Measurements from ENCODE around the gene INPP5K.
"Not testable (repeated sequence)": the region's sequence is repeated elsewhere in the genome, so short reads cannot be mapped to it uniquely, and the experiment has no call there.

The INPP5K gene

DNA sequence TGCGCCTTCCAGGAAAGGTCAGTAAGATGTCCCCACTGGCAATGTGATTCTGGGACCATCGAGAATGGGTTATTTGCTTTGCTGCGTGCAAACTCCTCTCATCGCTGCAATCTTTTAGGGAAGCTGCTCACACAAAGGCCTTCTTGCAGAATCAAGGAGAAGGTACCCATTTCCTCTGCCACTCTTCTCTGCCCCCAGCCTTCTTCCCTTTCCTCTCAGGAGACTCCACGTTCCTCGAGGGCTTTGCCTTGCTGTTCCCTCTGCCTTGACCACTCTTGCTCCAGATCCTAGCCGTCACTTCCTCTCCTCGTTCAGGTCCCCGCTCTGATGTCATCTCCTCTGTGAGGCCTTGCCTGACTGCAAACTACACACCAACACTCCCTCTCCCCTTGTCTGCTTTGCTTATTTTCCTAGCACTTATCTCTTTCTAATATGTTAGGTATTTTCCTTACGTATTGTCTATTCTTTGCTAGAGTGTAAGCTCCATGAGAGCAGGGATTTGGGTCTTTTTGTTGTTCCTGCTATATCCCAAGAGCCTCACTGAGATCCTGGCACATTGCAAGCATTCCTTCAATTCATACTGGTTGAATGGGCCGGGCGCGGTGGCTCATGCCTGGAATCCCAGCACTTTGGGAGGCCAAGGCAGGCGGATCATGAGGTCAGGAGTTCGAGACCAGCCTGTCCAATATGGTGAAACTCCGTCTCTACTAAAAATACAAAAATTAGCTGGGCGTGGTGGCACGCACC lies 55.0 kb downstream of the INPP5K start:
- DNase-seq: no peak

GRCh38 chr17:1460233-1460632 lies 56.2 kb downstream of the INPP5K start:
- no peak for DNase-seq

DNA sequence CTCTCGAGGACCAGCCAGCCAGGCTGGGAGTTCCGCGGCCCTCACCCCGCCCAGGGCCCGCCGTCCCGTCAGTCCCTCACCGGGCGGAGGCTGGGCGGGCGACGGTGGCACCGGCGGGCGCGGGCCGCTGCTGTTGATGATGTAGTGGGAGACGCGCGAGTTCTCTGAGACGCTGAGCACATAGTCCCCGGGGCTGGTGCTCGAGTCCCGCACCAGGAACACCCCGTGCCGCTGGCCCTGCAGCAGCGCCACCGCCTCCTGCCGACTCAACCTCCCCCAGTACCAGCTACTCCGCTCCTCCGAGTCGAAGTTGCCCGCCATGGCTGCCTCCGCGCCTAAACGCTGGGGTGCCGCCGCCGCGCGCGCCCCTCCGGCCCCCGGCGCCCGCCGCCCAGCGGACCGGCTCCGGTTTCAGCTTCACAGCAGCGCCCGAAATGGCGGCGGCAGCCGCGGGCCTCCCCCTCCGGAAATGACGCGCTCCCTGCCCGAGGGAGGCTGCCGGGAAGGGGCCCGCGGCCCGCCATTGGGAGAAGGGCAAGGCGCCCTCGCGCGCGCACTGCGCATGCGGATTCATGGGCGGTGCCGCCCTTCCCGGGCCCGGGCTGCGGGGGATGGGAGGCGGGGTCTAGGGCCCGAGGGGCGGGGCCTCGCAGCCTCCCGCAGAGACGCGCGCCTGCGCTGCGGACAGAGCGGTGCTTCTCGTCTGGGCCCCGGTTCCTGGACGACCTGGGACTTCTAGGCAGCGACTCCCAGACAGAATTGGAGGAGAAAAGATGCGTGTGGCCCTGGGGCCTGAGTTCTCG lies 60.4 kb downstream of the INPP5K start, which contains the start of gene CRK:
Gene CRK, minus strand, starts transcription at position 436 of the 803 bp plus-strand sequence. Its CDS starts 115 bp downstream, at position 321.
- DNase-seq: peak; percentile 73

DNA sequence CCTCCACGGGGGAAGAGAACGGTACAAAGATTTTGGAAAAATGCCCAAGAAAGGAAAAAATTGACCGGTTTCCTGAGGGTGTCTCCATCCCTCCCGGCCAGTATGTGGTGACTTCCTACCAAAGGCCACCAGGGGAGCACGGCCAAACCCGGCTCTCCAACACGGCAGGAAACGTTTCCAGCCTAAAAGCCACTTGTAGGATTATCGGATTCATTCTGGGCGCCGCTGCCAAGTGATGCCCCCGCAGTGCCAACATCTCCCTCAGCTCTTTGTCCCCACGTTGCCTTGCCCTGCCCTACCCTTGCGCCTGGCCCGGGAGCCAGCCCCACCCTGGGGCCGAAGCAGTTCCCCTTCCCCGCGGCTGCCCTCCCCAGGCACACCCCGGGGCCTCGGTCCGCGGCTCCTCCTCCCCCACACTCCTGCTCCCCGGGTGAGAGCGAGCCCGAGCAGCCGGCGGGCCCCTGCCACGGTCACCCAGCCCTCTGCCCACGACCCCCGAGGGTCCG lies 61.1 kb downstream of the INPP5K start:
- no peak for DNase-seq

- no peak for DNase-seq
Measured at GRCh38 chr17:1454541-1454940, 61.9 kb downstream of the INPP5K start.

- DNase-seq: not testable (repeated sequence)
Measured at GRCh38 chr17:1453694-1454093, 62.7 kb downstream of the INPP5K start.

- no peak for DNase-seq
Measured at GRCh38 chr17:1452836-1453235, 63.6 kb downstream of the INPP5K start.

GRCh38 chr17:1450261-1450660 lies 66.2 kb downstream of the INPP5K start:
- not testable (repeated sequence) for DNase-seq

DNA sequence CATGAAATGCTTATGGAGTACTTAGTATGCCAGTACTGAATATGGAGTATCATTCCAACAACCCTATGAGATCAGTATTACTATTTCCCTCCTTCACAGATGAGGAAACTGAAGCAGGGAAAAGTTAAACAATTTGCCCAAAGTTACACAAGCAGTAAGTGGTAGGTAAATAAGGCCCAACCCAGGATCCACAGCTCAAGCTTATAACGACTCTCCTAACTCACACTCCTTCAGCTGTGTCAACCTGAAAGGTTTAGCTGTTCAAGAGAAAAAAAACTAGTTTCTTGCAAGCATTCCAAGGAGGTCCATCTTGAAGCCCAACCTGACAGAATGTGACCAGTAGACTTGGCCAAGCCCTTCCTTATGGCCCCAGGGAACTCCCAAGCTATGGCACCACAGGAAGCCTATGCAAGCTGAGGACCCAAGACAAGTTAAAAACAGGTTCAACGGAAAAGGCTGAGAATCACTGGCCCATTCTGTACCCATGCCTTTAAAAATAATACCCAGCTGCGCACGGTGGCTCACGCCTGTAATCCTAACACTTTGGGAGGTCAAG lies 66.9 kb downstream of the INPP5K start:
- DNase-seq: no peak

DNA sequence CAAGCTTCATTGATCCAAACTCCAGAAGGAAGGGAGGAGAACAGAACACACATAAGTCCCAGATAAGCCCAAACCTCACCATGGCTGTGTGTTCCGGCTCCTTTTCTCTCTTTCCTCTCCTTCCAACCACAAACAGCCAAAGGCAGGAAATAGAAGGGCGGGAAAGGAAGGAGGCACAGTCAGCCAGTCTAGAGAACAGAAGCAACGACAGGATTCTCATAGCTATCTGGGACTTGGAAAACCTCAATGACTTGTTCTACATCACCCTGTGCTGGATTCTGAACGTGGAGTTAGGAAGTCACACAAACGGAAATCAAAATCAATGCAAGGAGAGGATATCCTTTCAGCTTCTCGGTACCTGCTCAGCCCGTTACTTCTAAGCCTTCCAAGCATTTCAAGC lies 69.4 kb downstream of the INPP5K start:
- no peak for DNase-seq

GRCh38 chr17:1446201-1446600 lies 70.2 kb downstream of the INPP5K start:
- DNase-seq: no peak

- DNase-seq: not testable (repeated sequence)
Measured at GRCh38 chr17:1445695-1446094, 70.7 kb downstream of the INPP5K start.
